Measurements from ENCODE around the gene GRIK4. TPM values are rescaled to one million over a fixed set of nuclear protein-coding genes. Genes with fewer than 3 reads are reported as not detected.

GRIK4 gene
- polyA plus RNA-seq, 1 donor from 2014 or later: 3.4 TPM

DNA sequence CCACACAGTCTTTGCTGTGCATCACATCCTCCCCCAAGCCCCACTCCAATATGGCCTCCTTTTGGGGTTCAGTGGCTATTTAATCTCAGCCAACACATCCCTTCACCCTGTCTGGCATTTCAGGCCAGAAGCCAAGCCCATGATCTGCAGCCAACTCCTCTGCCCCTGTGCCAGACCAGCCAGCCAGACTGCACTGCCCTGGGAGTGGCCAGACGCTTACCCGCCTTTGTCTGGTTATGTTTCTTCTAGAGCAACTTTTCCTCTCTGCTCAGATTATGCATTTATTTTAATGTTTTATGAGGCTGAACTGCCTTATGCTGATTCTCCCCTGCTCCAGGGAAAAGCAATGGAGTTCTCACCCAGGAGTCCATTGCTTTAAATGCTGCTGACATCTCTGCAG, 305.6 kb downstream of the GRIK4 start:
- Histone ChIP-seq H3F3A (ENCODE audit: insufficient read depth, low read length, poor library complexity, severe bottlenecking) (no peaks in the 10 kb centered on the region), H3K9me3 (ENCODE audit: low read length) (no peaks in the 10 kb centered on the region), H3K79me2 (replicated peaks; ENCODE audit: insufficient read depth, low read length) (no peaks in the 10 kb centered on the region), H3K36me3 (ENCODE audit: insufficient read depth, low read length) (no peaks in the 10 kb centered on the region), H3K9ac (ENCODE audit: low read length) (no peak overlapping the region), H3K27me3 (ENCODE audit: insufficient read depth, low read depth, low read length) (no peaks in the 10 kb centered on the region), H4K20me1 (ENCODE audit: insufficient read depth) (no peaks in the 10 kb centered on the region), H3K9me2 (ENCODE audit: insufficient read depth, low read length) (no peaks in the 10 kb centered on the region), H3K4me3 (ENCODE audit: low read length) (no peak overlapping the region), H3K27ac (ENCODE audit: low read length) (no peak overlapping the region), H2AFZ (ENCODE audit: low read depth, low read length) (no peak overlapping the region), H3K4me2 (ENCODE audit: low read length) (no peak overlapping the region)
- TF ChIP-seq SMC3 (conservative IDR thresholded peaks at IDR 0.05; ENCODE audit: poor library complexity): no peak
- no peak for TF ChIP-seq TAF1 (IDR thresholded peaks at IDR 0.05; ENCODE audit: low read depth)
- TF ChIP-seq POLR2AphosphoS5 (IDR thresholded peaks at IDR 0.05): no peak
- TF ChIP-seq REST (IDR thresholded peaks at IDR 0.05; ENCODE audit: borderline replicate concordance): no peak
- no peak for TF ChIP-seq MXI1 (conservative IDR thresholded peaks at IDR 0.05; ENCODE audit: poor library complexity, severe bottlenecking)
- TF ChIP-seq RAD21 (conservative IDR thresholded peaks at IDR 0.05): no peak
- TF ChIP-seq, protein P1, sequence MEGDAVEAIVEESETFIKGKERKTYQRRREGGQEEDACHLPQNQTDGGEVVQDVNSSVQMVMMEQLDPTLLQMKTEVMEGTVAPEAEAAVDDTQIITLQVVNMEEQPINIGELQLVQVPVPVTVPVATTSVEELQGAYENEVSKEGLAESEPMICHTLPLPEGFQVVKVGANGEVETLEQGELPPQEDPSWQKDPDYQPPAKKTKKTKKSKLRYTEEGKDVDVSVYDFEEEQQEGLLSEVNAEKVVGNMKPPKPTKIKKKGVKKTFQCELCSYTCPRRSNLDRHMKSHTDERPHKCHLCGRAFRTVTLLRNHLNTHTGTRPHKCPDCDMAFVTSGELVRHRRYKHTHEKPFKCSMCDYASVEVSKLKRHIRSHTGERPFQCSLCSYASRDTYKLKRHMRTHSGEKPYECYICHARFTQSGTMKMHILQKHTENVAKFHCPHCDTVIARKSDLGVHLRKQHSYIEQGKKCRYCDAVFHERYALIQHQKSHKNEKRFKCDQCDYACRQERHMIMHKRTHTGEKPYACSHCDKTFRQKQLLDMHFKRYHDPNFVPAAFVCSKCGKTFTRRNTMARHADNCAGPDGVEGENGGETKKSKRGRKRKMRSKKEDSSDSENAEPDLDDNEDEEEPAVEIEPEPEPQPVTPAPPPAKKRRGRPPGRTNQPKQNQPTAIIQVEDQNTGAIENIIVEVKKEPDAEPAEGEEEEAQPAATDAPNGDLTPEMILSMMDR (IDR thresholded peaks at IDR 0.05; ENCODE audit: poor library complexity, severe bottlenecking): no peak
- no peak for TF ChIP-seq EP300 (conservative IDR thresholded peaks at IDR 0.05; ENCODE audit: poor library complexity, severe bottlenecking)
- TF ChIP-seq EZH2 (IDR thresholded peaks at IDR 0.05; ENCODE audit: borderline replicate concordance, insufficient read depth, low read length, poor library complexity, severe bottlenecking): no peak

DNA sequence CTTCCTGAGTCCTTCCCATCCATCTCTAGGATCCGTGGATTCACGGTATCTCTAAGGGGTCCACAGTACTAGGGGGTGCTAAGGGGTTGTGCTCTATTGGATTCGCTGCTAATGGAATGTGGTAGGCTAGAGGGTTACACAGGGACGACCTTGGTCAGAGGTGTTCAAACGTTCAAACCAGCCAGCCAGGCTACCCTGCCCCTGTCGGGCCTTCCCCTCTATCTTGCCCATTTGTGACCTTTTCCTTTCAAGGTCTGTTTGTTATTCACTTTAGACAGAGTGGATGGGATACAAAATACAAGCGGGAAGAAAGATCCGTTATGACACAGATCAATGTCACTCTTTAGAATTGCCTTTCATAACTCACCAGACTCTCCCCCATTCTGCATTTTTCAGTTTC, 306.5 kb downstream of the GRIK4 start:
- Histone ChIP-seq H3K27me3 (ENCODE audit: insufficient read depth, low read depth, low read length) (no peaks in the 10 kb centered on the region), H3K36me3 (ENCODE audit: insufficient read depth, low read length) (no peaks in the 10 kb centered on the region), H3K27ac (ENCODE audit: low read length) (no peak overlapping the region), H2AFZ (ENCODE audit: low read depth, low read length) (no peak overlapping the region), H3K9me3 (ENCODE audit: low read length) (no peaks in the 10 kb centered on the region), H3K4me3 (ENCODE audit: low read length) (no peak overlapping the region), H3K9me2 (ENCODE audit: insufficient read depth, low read length) (no peaks in the 10 kb centered on the region), H4K20me1 (ENCODE audit: insufficient read depth) (no peaks in the 10 kb centered on the region), H3K4me2 (ENCODE audit: low read length) (no peak overlapping the region), H3F3A (ENCODE audit: insufficient read depth, low read length, poor library complexity, severe bottlenecking) (no peaks in the 10 kb centered on the region), H3K79me2 (replicated peaks; ENCODE audit: insufficient read depth, low read length) (no peaks in the 10 kb centered on the region), H3K9ac (ENCODE audit: low read length) (no peak overlapping the region)
- TF ChIP-seq POLR2AphosphoS5 (IDR thresholded peaks at IDR 0.05) (no peak), EP300 (conservative IDR thresholded peaks at IDR 0.05; ENCODE audit: poor library complexity, severe bottlenecking) (no peak), SMC3 (conservative IDR thresholded peaks at IDR 0.05; ENCODE audit: poor library complexity) (no peak), TAF1 (IDR thresholded peaks at IDR 0.05; ENCODE audit: low read depth) (no peak), MXI1 (conservative IDR thresholded peaks at IDR 0.05; ENCODE audit: poor library complexity, severe bottlenecking) (no peak), EZH2 (IDR thresholded peaks at IDR 0.05; ENCODE audit: borderline replicate concordance, insufficient read depth, low read length, poor library complexity, severe bottlenecking) (no peak), REST (IDR thresholded peaks at IDR 0.05; ENCODE audit: borderline replicate concordance) (no peak), RAD21 (conservative IDR thresholded peaks at IDR 0.05) (no peak)
- TF ChIP-seq, protein P1 (IDR thresholded peaks at IDR 0.05; ENCODE audit: poor library complexity, severe bottlenecking): no peak

Data from neural cell (in vitro differentiated cells).